ENCODE data around the gene HSPA2. TPM values are rescaled to one million over a fixed set of nuclear protein-coding genes. Genes with fewer than 3 reads are reported as not detected.
"Not testable (repeated sequence)": the region's sequence is repeated elsewhere in the genome, so short reads cannot be mapped to it uniquely, and the experiment has no call there.

The HSPA2 gene
- total and polyA plus RNA-seq, 2 donors (not counting 1 experiment from before 2014, with no cell fraction given) = 3.6 to 19.6 TPM

- Histone ChIP-seq H3K4me2 (replicated peaks; ENCODE audit: low read depth, low read length, poor library complexity, severe bottlenecking) (no peak overlapping the region), H2AFZ (ENCODE audit: insufficient read depth, low read depth, low read length, poor library complexity, severe bottlenecking) (no peak overlapping the region), H3K9ac (ENCODE audit: low read length) (no peak overlapping the region), H3K27ac (ENCODE audit: low read length in 2 of 2) (no peak overlapping the region), H3K27me3 (replicated peaks in 1 of 4; ENCODE audit: control extremely low read depth in 1 of 4, control insufficient read depth in 3 of 4, insufficient read depth in 4 of 4, low read length in 3 of 4) (no peaks in the 10 kb centered on the region), H3K79me2 (ENCODE audit: control insufficient read depth, insufficient read depth, low read length) (no peaks in the 10 kb centered on the region), H3K4me3 (ENCODE audit: control extremely low read depth in 1 of 5, extremely low read depth in 1 of 5, insufficient read depth in 1 of 5, low read depth in 2 of 5, low read length in 4 of 5) (no peak overlapping the region), H3K36me3 (replicated peaks in 1 of 2; ENCODE audit: control extremely low read depth in 1 of 2, control insufficient read depth in 1 of 2, extremely low read depth in 1 of 2, insufficient read depth in 2 of 2, low read length in 1 of 2) (no peaks in the 10 kb centered on the region), H3K9me3 (ENCODE audit: control extremely low read depth in 1 of 3, control insufficient read depth in 2 of 3, insufficient read depth in 1 of 3, low read length in 2 of 3) (no peaks in the 10 kb centered on the region), H4K20me1 (ENCODE audit: control insufficient read depth, insufficient read depth, low read length, poor library complexity, severe bottlenecking) (no peaks in the 10 kb centered on the region), H3K4me1 (ENCODE audit: control insufficient read depth in 2 of 2, insufficient read depth in 2 of 2, low read length in 2 of 2) (no peaks in the 10 kb centered on the region)
- Mint-ChIP-seq H3K9me3 (ENCODE audit: insufficient read depth) (no peaks in the 10 kb centered on the region), H3K27ac (no peak overlapping the region), H3K27me3 (peaks cover 7% of the 10 kb centered on the region), H3K4me1 (no peaks in the 10 kb centered on the region), H3K4me3 (no peak overlapping the region)
- TF ChIP-seq EZH2 (IDR thresholded peaks at IDR 0.05; ENCODE audit: borderline replicate concordance, insufficient read depth, low read depth, low read length, poor library complexity, severe bottlenecking) = no peak
- TF ChIP-seq, protein P1, sequence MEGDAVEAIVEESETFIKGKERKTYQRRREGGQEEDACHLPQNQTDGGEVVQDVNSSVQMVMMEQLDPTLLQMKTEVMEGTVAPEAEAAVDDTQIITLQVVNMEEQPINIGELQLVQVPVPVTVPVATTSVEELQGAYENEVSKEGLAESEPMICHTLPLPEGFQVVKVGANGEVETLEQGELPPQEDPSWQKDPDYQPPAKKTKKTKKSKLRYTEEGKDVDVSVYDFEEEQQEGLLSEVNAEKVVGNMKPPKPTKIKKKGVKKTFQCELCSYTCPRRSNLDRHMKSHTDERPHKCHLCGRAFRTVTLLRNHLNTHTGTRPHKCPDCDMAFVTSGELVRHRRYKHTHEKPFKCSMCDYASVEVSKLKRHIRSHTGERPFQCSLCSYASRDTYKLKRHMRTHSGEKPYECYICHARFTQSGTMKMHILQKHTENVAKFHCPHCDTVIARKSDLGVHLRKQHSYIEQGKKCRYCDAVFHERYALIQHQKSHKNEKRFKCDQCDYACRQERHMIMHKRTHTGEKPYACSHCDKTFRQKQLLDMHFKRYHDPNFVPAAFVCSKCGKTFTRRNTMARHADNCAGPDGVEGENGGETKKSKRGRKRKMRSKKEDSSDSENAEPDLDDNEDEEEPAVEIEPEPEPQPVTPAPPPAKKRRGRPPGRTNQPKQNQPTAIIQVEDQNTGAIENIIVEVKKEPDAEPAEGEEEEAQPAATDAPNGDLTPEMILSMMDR (IDR thresholded peaks at IDR 0.05) = no peak
- ChIA-PET CTCF (no interaction called here), POLR2A (no interaction called here)
- 80% methylated on average over 1 of the region's 3 CpGs for WGBS (ENCODE audit: insufficient coverage)
- ATAC-seq (ENCODE audit: low read depth) (no peak), DNase-seq (no peak)
- intact Hi-C loops (cut with micrococcal nuclease) = no loop called here
Observed at GRCh38 chr14:64569138-64569631, 28.6 kb downstream of the HSPA2 start.

- H3K36me3 ChIP-seq (replicated peaks in 1 of 2; ENCODE audit: control extremely low read depth in 1 of 2, control insufficient read depth in 1 of 2, extremely low read depth in 1 of 2, insufficient read depth in 2 of 2, low read length in 1 of 2); H3K27me3 ChIP-seq (replicated peaks in 1 of 4; ENCODE audit: control extremely low read depth in 1 of 4, control insufficient read depth in 3 of 4, insufficient read depth in 4 of 4, low read length in 3 of 4); H3K4me3 Mint-ChIP-seq; H3K9me3 Mint-ChIP-seq (ENCODE audit: insufficient read depth); CTCF ChIA-PET; H3K4me1 Mint-ChIP-seq; H3K79me2 ChIP-seq (ENCODE audit: control insufficient read depth, insufficient read depth, low read length); intact Hi-C loops (cut with micrococcal nuclease); H3K27me3 Mint-ChIP-seq; H3K4me1 ChIP-seq (ENCODE audit: control insufficient read depth in 2 of 2, insufficient read depth in 2 of 2, low read length in 2 of 2); POLR2A ChIA-PET; H3K27ac Mint-ChIP-seq; ATAC-seq (ENCODE audit: low read depth); H3K9ac ChIP-seq (ENCODE audit: low read length); DNase-seq; H3K9me3 ChIP-seq (ENCODE audit: control extremely low read depth in 1 of 3, control insufficient read depth in 2 of 3, insufficient read depth in 1 of 3, low read length in 2 of 3); H2AFZ ChIP-seq (ENCODE audit: insufficient read depth, low read depth, low read length, poor library complexity, severe bottlenecking); H3K4me2 ChIP-seq (replicated peaks; ENCODE audit: low read depth, low read length, poor library complexity, severe bottlenecking); H3K4me3 ChIP-seq (ENCODE audit: control extremely low read depth in 1 of 5, extremely low read depth in 1 of 5, insufficient read depth in 1 of 5, low read depth in 2 of 5, low read length in 4 of 5); H4K20me1 ChIP-seq (ENCODE audit: control insufficient read depth, insufficient read depth, low read length, poor library complexity, severe bottlenecking); H3K27ac ChIP-seq (ENCODE audit: low read length in 2 of 2): not testable (repeated sequence)
- 97% methylated on average over 6 of the region's 7 CpGs for WGBS (ENCODE audit: insufficient coverage)
Observed at GRCh38 chr14:64569646-64570045, 29.1 kb downstream of the HSPA2 start.

Data from B cell (primary cell).